ENCODE measurements around the gene GSG1L2. TPM values are rescaled to one million over a fixed set of nuclear protein-coding genes. Genes with fewer than 3 reads are reported as not detected.
"Not testable (repeated sequence)": the region's sequence is repeated elsewhere in the genome, so short reads cannot be mapped to it uniquely, and the experiment has no call there.

The GSG1L2 gene
- total RNA-seq, 1 donor from 2014 or later: not detected

GRCh38 chr17:9792181-9792840 lies 29.6 kb downstream of the GSG1L2 start:
- no peak for DNase-seq (ENCODE audit: low read depth)
- no peak for TF ChIP-seq CTCF (IDR thresholded peaks at IDR 0.05; ENCODE audit: insufficient read depth, low read length, poor library complexity, severe bottlenecking)
- Histone ChIP-seq H3K27me3 (ENCODE audit: control insufficient read depth, insufficient read depth, low read length) (no peaks in the 10 kb centered on the region), H3K36me3 (ENCODE audit: control insufficient read depth, insufficient read depth, low read length) (no peaks in the 10 kb centered on the region), H3K4me3 (ENCODE audit: low read depth, low read length) (no peak overlapping the region)

- Histone ChIP-seq H3K4me3 (ENCODE audit: low read depth, low read length) (no peak within 1 kb of the TSS), H3K36me3 (ENCODE audit: control insufficient read depth, insufficient read depth, low read length) (no peaks in the 10 kb centered on the region), H3K27me3 (ENCODE audit: control insufficient read depth, insufficient read depth, low read length) (no peaks in the 10 kb centered on the region)
- TF ChIP-seq CTCF (IDR thresholded peaks at IDR 0.05; ENCODE audit: insufficient read depth, low read length, poor library complexity, severe bottlenecking): no peak
- no peak for DNase-seq (ENCODE audit: low read depth)
Observed at GRCh38 chr17:9790889-9791876, 30.7 kb downstream of the GSG1L2 start, which contains the start of gene DHRS7C. TSS of gene DHRS7C (minus strand) at chr17:9791592. CDS start at chr17:9791284, 308 bp downstream.

GRCh38 chr17:9790316-9790715 lies 31.6 kb downstream of the GSG1L2 start:
- no peak for TF ChIP-seq CTCF (IDR thresholded peaks at IDR 0.05; ENCODE audit: insufficient read depth, low read length, poor library complexity, severe bottlenecking)
- no peaks in the 10 kb centered on the region for H3K27me3 ChIP-seq (ENCODE audit: control insufficient read depth, insufficient read depth, low read length)
- no peak for DNase-seq (ENCODE audit: low read depth)
- no peak overlapping the region for H3K4me3 ChIP-seq (ENCODE audit: low read depth, low read length)
- H3K36me3 ChIP-seq (ENCODE audit: control insufficient read depth, insufficient read depth, low read length): no peaks in the 10 kb centered on the region

GRCh38 chr17:9788601-9789000 lies 33.3 kb downstream of the GSG1L2 start:
- Histone ChIP-seq H3K4me3 (ENCODE audit: low read depth, low read length) (no peak overlapping the region), H3K36me3 (ENCODE audit: control insufficient read depth, insufficient read depth, low read length) (no peaks in the 10 kb centered on the region), H3K27me3 (ENCODE audit: control insufficient read depth, insufficient read depth, low read length) (no peaks in the 10 kb centered on the region)
- no peak for DNase-seq (ENCODE audit: low read depth)
- TF ChIP-seq CTCF (IDR thresholded peaks at IDR 0.05; ENCODE audit: insufficient read depth, low read length, poor library complexity, severe bottlenecking): no peak

- no peaks in the 10 kb centered on the region for H3K27me3 ChIP-seq (ENCODE audit: control insufficient read depth, insufficient read depth, low read length)
- no peaks in the 10 kb centered on the region for H3K36me3 ChIP-seq (ENCODE audit: control insufficient read depth, insufficient read depth, low read length)
- TF ChIP-seq CTCF (IDR thresholded peaks at IDR 0.05; ENCODE audit: insufficient read depth, low read length, poor library complexity, severe bottlenecking): no peak
- no peak overlapping the region for H3K4me3 ChIP-seq (ENCODE audit: low read depth, low read length)
- DNase-seq (ENCODE audit: low read depth): no peak
Observed at GRCh38 chr17:9784544-9784943, 37.3 kb downstream of the GSG1L2 start.

- H3K4me3 ChIP-seq (ENCODE audit: low read depth, low read length); H3K27me3 ChIP-seq (ENCODE audit: control insufficient read depth, insufficient read depth, low read length): not testable (repeated sequence)
Observed at GRCh38 chr17:9783465-9783864, 38.4 kb downstream of the GSG1L2 start.

More at GRCh38 chr17:9783465-9783864, 38.4 kb downstream of the GSG1L2 start:
- DNase-seq (ENCODE audit: low read depth); H3K36me3 ChIP-seq (ENCODE audit: control insufficient read depth, insufficient read depth, low read length): not testable (repeated sequence)
